A549 (cell line): ENCODE data around the gene CST1. TPM values are rescaled to one million over a fixed set of nuclear protein-coding genes. Genes with fewer than 3 reads are reported as not detected.
"Not testable (repeated sequence)": the region's sequence is repeated elsewhere in the genome, so short reads cannot be mapped to it uniquely, and the experiment has no call there.

ENCODE experiments used
- ATAC-seq, 2 experiments: fragments of 200-7000 bp in 1 of 2; fragments of >200 bp in 1 of 2; cut with Nextera tagmentation in 1 of 2; cut with Tn5 transposase in 1 of 2; 3 replicates each; pipeline versions ENCODE4 v1.8.0 to v1.9.1; 2018 to 2020; ENCODE audit warnings: mild to moderate bottlenecking in 1 of 2, moderate library complexity in 1 of 2
- CTCF ChIA-PET: fragments of 300-600 bp; sonication (Branson Sonifier 250); formaldehyde crosslinking; extraction: SDS; loops from one replicate; lab custom pipeline; 2021; ENCODE audit warnings: antibody characterized with exemption, inconsistent platforms; lab: Yijun Ruan, JAX
- POLR2A ChIA-PET: fragments of 350-600 bp; formaldehyde crosslinking; extraction: SDS; loops from one replicate; lab custom pipeline; 2021; ENCODE audit warnings: antibody characterized with exemption, inconsistent platforms; lab: Yijun Ruan, JAX
- DNase-seq, 2 experiments: peaks; one replicate each; pipeline versions ENCODE4 v3.0.0 to v3.0.0-alpha.2; 2011 to 2016; ENCODE audit warnings: low read depth in 1 of 2, low spot score in 1 of 2
- FAIRE-seq: peaks from 2 replicates; lab custom pipeline; 2011; peaks lifted over from hg19 to GRCh38; lab: Jason Lieb, UNC
- H3K27ac ChIP-seq, 2 experiments: fragments of >200 bp; sonication (Bioruptor Twin); formaldehyde crosslinking; 3 replicates each; pipeline ENCODE4 v1.5.1; 2016 to 2017
- H3K4me1 ChIP-seq: fragments of >200 bp; sonication (Bioruptor Twin); formaldehyde crosslinking; 3 replicates; pipeline ENCODE4 v1.6.1; 2016
- H3K4me2 ChIP-seq: fragments of >200 bp; sonication (Bioruptor Twin); formaldehyde crosslinking; 3 replicates; pipeline ENCODE4 v1.6.1; 2016
- H3K4me3 ChIP-seq: fragments of >200 bp; sonication (Bioruptor Twin); formaldehyde crosslinking; 3 replicates; pipeline ENCODE4 v1.5.1; 2016
- H3K9me3 ChIP-seq: fragments of >200 bp; sonication (Bioruptor Twin); formaldehyde crosslinking; 3 replicates; pipeline ENCODE4 v1.6.1; 2016
- BCL3 ChIP-seq: fragments of >200 bp; sonication (Bioruptor Twin); formaldehyde crosslinking; IDR thresholded peaks from 3 replicates; pipeline ENCODE4 v1.6.1; 2016
- CBX8 ChIP-seq: fragments of 200-600 bp; sonication (generic); IDR thresholded peaks from 2 replicates; pipeline ENCODE4 v1.6.1; 2016
- CTCF ChIP-seq: fragments of >200 bp; sonication (Bioruptor Twin); formaldehyde crosslinking; IDR thresholded peaks from 3 replicates; pipeline ENCODE4 v1.5.1; 2016
- E2F6 ChIP-seq: IDR thresholded peaks from 2 replicates; pipeline ENCODE4 v1.6.1; 2012; ENCODE audit warnings: low read depth, borderline replicate concordance
- HDAC2 ChIP-seq: fragments of 200-600 bp; sonication (generic); IDR thresholded peaks from 2 replicates; pipeline ENCODE4 v1.6.1; 2016
- HOXB13 ChIP-seq: fragments of 250-450 bp; sonication (Bioruptor Pico); IDR thresholded peaks from 2 replicates; pipeline ENCODE4 v1.5.0; 2020; ENCODE audit warnings: low read depth, mild to moderate bottlenecking, moderate library complexity
- JUNB ChIP-seq: fragments of >200 bp; sonication (Bioruptor Twin); formaldehyde crosslinking; IDR thresholded peaks from 2 replicates; pipeline ENCODE4 v1.6.1; 2016
- KDM1A ChIP-seq: fragments of 200-600 bp; sonication (generic); IDR thresholded peaks from 2 replicates; pipeline ENCODE4 v1.6.1; 2016; ENCODE audit warnings: low read depth, mild to moderate bottlenecking
- KDM5A ChIP-seq: fragments of 200-600 bp; sonication (generic); IDR thresholded peaks from 2 replicates; pipeline ENCODE4 v1.6.1; 2016; ENCODE audit warnings: antibody characterized with exemption, mild to moderate bottlenecking
- MAFK ChIP-seq: fragments of 450-650 bp; IDR thresholded peaks from 2 replicates; pipeline ENCODE4 v1.6.1; 2014; ENCODE audit not compliant: partially characterized antibody
- NFE2L2 ChIP-seq: fragments of 150-350 bp; conservative IDR thresholded peaks from 2 replicates; pipeline ENCODE4 v1.6.1; 2014; ENCODE audit warnings: low read length
- NPAS2 ChIP-seq: fragments of 250-450 bp; sonication (Bioruptor Pico); IDR thresholded peaks from 2 replicates; pipeline ENCODE4 v1.8.0; 2022; ENCODE audit warnings: mild to moderate bottlenecking, moderate library complexity, borderline replicate concordance
- NR3C1 ChIP-seq: fragments of >200 bp; sonication (Bioruptor Twin); formaldehyde crosslinking; IDR thresholded peaks from 3 replicates; pipeline ENCODE4 v1.6.1; 2017
- PBX3 ChIP-seq: IDR thresholded peaks from 2 replicates; pipeline ENCODE4 v1.6.1; 2012
- PHF8 ChIP-seq: fragments of 200-600 bp; sonication (generic); IDR thresholded peaks from 2 replicates; pipeline ENCODE4 v1.6.1; 2016; ENCODE audit warnings: low read depth, mild to moderate bottlenecking, antibody characterized with exemption, moderate library complexity, borderline replicate concordance
- RAD21 ChIP-seq, 2 experiments: fragments of >200 bp in 1 of 2; sonication (Bioruptor Twin) in 1 of 2; formaldehyde crosslinking in 1 of 2; IDR thresholded peaks in 1 of 2; conservative IDR thresholded peaks in 1 of 2; 2 replicates in 1 of 2; 3 replicates in 1 of 2; pipeline ENCODE4 v1.6.1; 2012 to 2018; ENCODE audit warnings: inconsistent platforms in 1 of 2
- RFX5 ChIP-seq: fragments of 450-650 bp; IDR thresholded peaks from 2 replicates; pipeline ENCODE4 v1.7.1; 2014; ENCODE audit warnings: antibody characterized with exemption, mild to moderate bottlenecking, moderate library complexity
- SMC3 ChIP-seq: fragments of >200 bp; sonication (Bioruptor Twin); formaldehyde crosslinking; IDR thresholded peaks from 3 replicates; pipeline ENCODE4 v1.6.1; 2018; ENCODE audit warnings: inconsistent platforms
- TFCP2L1 ChIP-seq: fragments of 250-450 bp; sonication (Bioruptor Pico); IDR thresholded peaks from 2 replicates; pipeline ENCODE4 v1.5.0; 2021; ENCODE audit warnings: mild to moderate bottlenecking
- ZC3H11A ChIP-seq: fragments of 450-650 bp; IDR thresholded peaks from 2 replicates; pipeline ENCODE4 v1.6.1; 2014; ENCODE audit warnings: antibody characterized with exemption, mild to moderate bottlenecking
- ZFP36 ChIP-seq: fragments of 450-650 bp; IDR thresholded peaks from 2 replicates; pipeline ENCODE4 v1.6.1; 2014; ENCODE audit warnings: borderline replicate concordance; ENCODE audit not compliant: partially characterized antibody
- ZSCAN20 ChIP-seq: fragments of 250-450 bp; sonication (Bioruptor Pico); IDR thresholded peaks from 2 replicates; pipeline ENCODE4 v1.8.0; 2022; ENCODE audit warnings: mild to moderate bottlenecking, moderate library complexity
- WGBS: methylation state at CpG from one replicate; pipeline ENCODE4 v1.1.6; 2017; ENCODE audit errors: missing lambda C conversion rate; 5-methylcytosine and 5-hydroxymethylcytosine counted together
- polyA minus RNA-seq: library from RNA; depleted of rRNA, polyadenylated mRNA; stranded (reverse); fragments of >200 nt; gene quantifications from 2 replicates; pipeline ENCODE4 v1.2.3, GENCODE V29; 2011; rRNA and poly(A)+ RNA removed
- polyA plus RNA-seq, 4 experiments: library from polyadenylated mRNA; depleted of rRNA in 3 of 4; stranded (reverse); fragments of >200 nt; fragmentation: RNase III in 1 of 4; extraction: RNeasy Plus Mini Kit Qiagen cat#74134 plus additional on column Dnase treatment in 1 of 4; gene quantifications; 2 replicates in 3 of 4; 3 replicates in 1 of 4; pipeline ENCODE4 v1.2.3, GENCODE V29; 2011 to 2017

Gene CST1
- polyA plus RNA-seq (2011; rRNA removed) (2.1 TPM in 2 replicates), polyA plus RNA-seq (2017; fragmentation: RNase III; extraction: RNeasy Plus Mini Kit Qiagen cat#74134 plus additional on column Dnase treatment) (0.28 to 0.63 TPM (median 0.44 TPM) in 3 replicates), polyA minus RNA-seq (1.1 and 1.5 TPM in 2 replicates)
- 0.21 TPM in 2 replicates for polyA plus RNA-seq (2012; cell fraction: cytosol; rRNA removed)
- 0.40 and 0.71 TPM in 2 replicates for polyA plus RNA-seq (2012; cell fraction: nucleus; rRNA removed)

GRCh38 chr20:23750786-23751185 lies at the start of gene CST1:
TSS of gene CST1 (minus strand) at chr20:23750935. CDS start at chr20:23750866, 69 bp downstream.
- peak in 1 of 2 experiments; percentile 26; a peak in 2 of 6 replicates for ATAC-seq
- H3K9me3 ChIP-seq, POLR2A ChIA-PET, FAIRE-seq, H3K4me3 ChIP-seq, H3K4me2 ChIP-seq, H3K27ac ChIP-seq, DNase-seq: not testable (repeated sequence)
- CTCF ChIA-PET: interaction anchor here (0.6 kb wide), 1 partner anchor 427 kb away, joined by 3 read pairs; no protein-coding TSS in a partner anchor
- H3K4me1 ChIP-seq: peaks cover 14% of the 10 kb centered on the region
- WGBS: 25% methylated on average over 1 of the region's 3 CpGs

GRCh38 chr20:23799216-23799847 lies 48.6 kb upstream of the CST1 start:
- FAIRE-seq (peak; percentile 89), ATAC-seq (peak; percentile 92 to 99), DNase-seq (peak in 1 of 2 experiments; percentile 42)
- H3K4me3 ChIP-seq, POLR2A ChIA-PET, H3K4me2 ChIP-seq, H3K27ac ChIP-seq, H3K9me3 ChIP-seq, H3K4me1 ChIP-seq: not testable (repeated sequence)
- CTCF ChIA-PET: interaction anchor here (0.6 to 1.6 kb wide), 5 partner anchors 10 to 1228 kb away, joined by 3 to 4 read pairs (median 4); partner anchors contain the start of gene CST5
- peak; percentile 48 to 61 for TF ChIP-seq RAD21 (conservative IDR thresholded peaks at IDR 0.05 in 1 of 2, IDR thresholded peaks at IDR 0.05 in 1 of 2)
- TF ChIP-seq SMC3: peak; percentile 31; the same call in 2 of the 3 replicates
- peak; percentile 48 for TF ChIP-seq CTCF
- WGBS: 27% methylated on average over 4 of the region's 4 CpGs

- CTCF ChIA-PET: no interaction called here
- no peak for DNase-seq
- Histone ChIP-seq H3K4me2 (no peak overlapping the region), H3K9me3 (no peaks in the 10 kb centered on the region), H3K4me1 (no peaks in the 10 kb centered on the region), H3K4me3 (no peak overlapping the region), H3K27ac (no peak overlapping the region)
- ATAC-seq: no peak
- 73% methylated on average over 3 of the region's 3 CpGs for WGBS
- POLR2A ChIA-PET: no interaction called here
- FAIRE-seq: no peak
- no peak for TF ChIP-seq KDM1A
- no peak for TF ChIP-seq CTCF
- no peak for TF ChIP-seq ZFP36
- no peak for TF ChIP-seq NFE2L2
- TF ChIP-seq HDAC2: no peak
- TF ChIP-seq JUNB: no peak
- TF ChIP-seq PBX3: no peak
- TF ChIP-seq KDM5A: no peak
- no peak for TF ChIP-seq CBX8
- TF ChIP-seq MAFK: no peak
- TF ChIP-seq RFX5: no peak
- no peak for TF ChIP-seq PHF8
- no peak for TF ChIP-seq ZSCAN20 (CRISPR knock-in tag)
- TF ChIP-seq NR3C1: no peak
- no peak for TF ChIP-seq BCL3
- TF ChIP-seq NPAS2 (CRISPR knock-in tag): no peak
- TF ChIP-seq TFCP2L1 (CRISPR knock-in tag): no peak
- no peak for TF ChIP-seq HOXB13
- no peak for TF ChIP-seq ZC3H11A
- TF ChIP-seq E2F6: no peak
Observed at GRCh38 chr20:23795526-23795925, 44.8 kb upstream of the CST1 start.
